GM19043 (cell line): ENCODE measurements around the gene NF2.
"Not testable (repeated sequence)": the region's sequence is repeated elsewhere in the genome, so short reads cannot be mapped to it uniquely, and the experiment has no call there.

Experiments
- ATAC-seq: cut with Tn5 transposase; IDR thresholded peaks from one replicate; pipeline ENCODE4 v1.9.1; 2021; ENCODE audit warnings: low read depth; ENCODE audit not compliant: unreplicated experiment

Gene NF2

DNA sequence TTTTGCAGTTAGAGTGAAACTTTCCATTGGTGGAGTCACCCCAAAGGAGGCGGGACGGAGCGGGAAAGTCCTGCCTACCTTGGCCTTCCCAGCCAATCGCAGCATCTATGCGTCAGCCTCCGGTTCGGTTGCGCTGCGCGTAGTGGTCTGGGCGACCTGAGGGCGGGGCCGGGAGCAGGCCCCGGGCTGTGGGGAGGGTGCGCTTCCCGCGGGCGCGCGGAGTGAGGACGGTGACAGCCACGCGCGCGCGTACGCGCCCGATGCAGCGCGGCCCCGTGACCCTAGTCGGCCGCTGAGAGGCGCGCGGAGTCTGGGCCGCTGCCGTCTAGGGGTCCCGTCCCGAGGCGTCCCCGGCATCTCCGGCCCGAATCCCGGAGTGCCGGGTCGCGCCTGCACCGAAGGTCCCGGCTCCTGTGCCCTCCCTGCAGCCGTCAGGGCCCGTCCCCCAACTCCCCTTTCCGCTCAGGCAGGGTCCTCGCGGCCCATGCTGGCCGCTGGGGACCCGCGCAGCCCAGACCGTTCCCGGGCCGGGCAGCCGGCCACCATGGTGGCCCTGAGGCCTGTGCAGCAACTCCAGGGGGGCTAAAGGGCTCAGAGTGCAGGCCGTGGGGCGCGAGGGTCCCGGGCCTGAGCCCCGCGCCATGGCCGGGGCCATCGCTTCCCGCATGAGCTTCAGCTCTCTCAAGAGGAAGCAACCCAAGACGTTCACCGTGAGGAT is at the start of gene NF2:
TSS of gene NF2 (plus strand) at position 276 of the 718 bp plus-strand sequence. CDS start at position 642, 366 bp downstream.
- peak; percentile 94 for ATAC-seq

DNA sequence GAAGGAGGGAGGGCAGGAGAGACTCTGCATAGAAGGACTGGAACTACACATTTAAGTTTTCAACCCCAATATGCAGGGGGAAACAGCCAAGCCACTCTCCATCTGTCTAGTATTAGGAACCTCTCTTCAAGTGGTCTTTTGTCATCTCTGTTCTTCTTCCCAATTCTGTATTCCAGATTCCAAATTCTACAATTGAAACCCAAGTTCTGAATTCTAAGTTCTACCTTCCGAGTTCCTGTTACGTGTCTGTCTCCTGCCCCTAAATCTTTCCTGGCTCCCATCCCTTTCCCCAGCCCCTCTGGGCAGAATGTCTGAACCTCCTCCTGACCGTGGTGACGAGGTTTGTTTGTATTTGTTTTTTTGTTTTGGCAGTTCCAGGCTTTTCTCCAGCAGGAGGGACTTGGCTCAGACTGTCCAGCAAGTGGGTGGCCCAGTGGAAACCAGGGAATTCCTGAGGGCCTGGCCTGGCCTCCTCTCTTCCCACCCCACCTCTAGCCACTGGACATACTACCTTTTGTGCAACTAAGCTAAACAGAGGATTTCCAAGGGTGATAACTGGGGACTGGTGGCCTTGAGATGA is 48.3 kb upstream of the NF2 start:
- no peak for ATAC-seq

GRCh38 chr22:29559030-29559429 is 44.4 kb upstream of the NF2 start:
- ATAC-seq: no peak

GRCh38 chr22:29559853-29560252 is 43.6 kb upstream of the NF2 start:
- no peak for ATAC-seq

- ATAC-seq: no peak
Measured at GRCh38 chr22:29563652-29564460, 39.6 kb upstream of the NF2 start.

DNA sequence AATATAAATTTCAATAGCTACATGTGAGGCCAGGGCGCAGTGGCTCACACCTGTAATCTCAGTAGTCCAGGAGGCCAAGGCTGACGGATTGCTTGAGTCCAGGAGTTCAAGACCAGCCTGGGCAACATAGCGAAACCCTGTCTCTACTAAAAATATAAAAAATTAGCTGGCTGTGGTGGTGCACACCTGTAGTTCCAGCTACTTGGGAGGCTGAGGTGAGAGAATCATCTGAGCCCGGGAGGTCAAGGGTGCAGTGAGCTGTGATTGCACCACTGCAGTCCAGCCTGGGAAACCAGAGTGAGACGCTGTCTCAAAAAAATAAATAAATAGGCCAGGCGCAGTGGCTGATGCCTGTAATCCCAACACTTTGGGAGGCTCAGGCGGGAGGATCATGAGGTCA is 36.9 kb upstream of the NF2 start:
- ATAC-seq: not testable (repeated sequence)

DNA sequence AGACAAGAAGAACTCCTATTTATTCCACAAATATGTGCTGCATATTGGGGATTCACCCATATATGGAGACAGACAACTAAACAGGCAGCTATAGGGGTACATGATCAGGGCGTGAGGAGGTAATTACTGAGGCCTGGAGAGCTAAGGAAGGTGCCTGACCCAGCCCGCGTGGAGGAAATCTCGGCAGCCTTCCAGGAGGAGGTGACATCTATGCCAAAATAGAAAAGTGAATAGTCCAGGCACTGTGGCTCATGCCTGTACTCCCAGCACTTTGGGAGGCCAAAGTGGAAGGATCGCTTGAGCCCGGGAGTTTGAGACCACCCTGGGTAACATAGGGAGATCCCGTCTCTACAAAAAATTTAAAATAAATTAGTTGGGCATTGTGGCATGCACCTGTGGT is 36.1 kb upstream of the NF2 start:
- ATAC-seq: no peak

DNA sequence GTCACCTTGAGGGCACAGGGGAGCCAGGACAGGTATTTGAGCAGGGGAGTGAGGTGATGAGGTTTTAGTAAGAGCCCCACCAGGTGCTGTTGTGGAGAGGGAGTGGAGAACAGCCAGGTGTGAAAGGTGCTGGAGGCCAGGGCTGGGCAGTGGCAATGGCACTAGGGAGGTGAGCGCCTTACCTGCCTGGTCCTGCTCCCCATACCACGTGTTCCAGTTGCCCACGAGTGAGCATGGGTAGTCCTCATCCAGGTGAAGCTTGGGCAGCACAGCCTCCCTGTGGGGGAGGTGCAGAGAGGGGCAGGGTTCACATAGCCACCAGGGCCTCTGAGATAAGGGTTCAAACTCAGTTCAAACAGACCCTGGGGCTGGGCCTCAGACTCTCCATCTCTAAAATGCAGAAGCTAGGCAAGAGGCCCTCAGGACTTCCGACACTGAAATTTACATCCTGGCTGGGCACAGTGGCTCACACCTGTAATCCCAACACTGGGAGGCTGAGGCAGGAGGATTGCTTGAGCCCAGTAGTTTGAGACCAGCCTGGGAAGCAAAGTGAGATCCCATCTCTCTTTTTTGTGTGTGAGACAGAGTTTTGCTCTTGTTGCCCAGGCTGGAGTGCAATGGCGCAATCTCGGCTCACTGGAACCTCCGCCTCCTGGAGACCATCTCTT is 34.3 kb upstream of the NF2 start:
- ATAC-seq: no peak

DNA sequence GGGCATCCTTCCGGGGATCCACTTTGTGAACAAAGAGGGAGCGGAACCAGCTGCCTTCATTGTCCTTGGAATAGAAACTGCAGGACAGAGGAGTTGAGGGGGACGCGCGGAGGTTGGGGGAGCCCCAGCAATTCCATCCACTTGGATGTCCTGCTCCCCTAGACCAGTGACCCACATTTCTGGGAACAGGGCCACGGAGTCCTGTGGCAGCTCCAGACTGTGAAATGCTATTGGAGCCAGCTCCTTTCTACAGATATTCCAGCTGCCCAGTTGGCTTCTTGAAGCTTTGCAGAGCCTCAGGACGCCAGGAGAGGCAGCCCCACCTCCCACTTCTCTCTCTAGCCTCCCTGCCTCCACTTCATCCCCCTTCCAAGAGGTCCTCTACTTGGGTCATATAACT is 33.0 kb upstream of the NF2 start:
- no peak for ATAC-seq

GRCh38 chr22:29570912-29571549 is 32.4 kb upstream of the NF2 start:
- no peak for ATAC-seq

DNA sequence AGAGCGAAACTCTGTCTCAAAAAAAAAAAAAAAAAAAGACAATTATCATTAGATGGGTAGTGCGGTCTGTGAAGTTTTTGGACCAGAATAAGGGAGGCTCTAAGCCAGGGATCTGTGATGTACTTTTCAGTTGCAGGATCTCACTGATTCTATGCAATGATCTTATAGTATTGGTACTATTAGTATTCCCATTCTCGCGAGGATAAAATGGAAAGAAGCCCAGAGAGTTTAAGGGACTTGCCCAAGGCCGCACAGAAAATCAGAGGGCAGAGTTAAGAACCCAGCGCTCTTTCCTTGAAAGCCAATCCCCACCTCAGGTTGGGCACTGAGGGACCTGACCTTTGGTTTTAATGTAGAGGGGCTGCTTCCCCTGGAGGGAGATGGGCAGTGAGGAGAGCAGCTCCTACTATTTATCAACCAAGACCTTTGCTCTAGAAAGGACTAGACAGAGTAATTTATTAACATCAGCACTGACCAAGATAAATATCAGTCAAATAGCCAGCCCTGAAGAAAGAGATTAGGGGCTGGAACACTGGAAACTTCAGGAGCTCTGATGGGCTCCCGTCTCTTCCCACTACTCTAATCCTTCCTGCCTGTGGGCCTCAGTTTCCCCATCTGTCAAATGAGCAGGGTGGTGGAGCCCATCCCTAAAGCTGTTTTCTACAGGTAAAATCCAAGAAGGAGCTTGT is 28.5 kb upstream of the NF2 start:
- no peak for ATAC-seq

GRCh38 chr22:29578462-29579200 is 24.8 kb upstream of the NF2 start:
- ATAC-seq: no peak

- no peak for ATAC-seq
Measured at GRCh38 chr22:29580200-29580810, 23.1 kb upstream of the NF2 start.

DNA sequence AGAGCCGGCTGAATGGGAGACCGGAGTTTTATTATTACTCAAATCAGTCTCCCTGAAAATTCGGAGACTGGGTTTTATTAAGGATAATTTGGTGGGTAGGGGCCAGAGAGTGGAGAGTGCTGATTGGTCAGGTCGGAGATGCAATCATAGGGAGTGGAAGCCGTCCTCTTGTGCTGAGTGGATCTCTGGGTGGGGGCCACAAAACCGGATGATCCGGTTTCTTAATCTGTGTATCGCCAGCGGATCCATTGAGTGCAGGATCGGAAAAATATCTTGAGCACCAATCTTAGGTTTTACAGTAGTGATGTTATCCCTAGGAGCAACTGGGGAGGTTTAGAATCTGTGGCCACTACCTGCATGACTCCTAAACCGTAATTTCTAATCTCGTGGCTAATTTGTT is 21.6 kb upstream of the NF2 start:
- ATAC-seq: no peak

- no peak for ATAC-seq
Measured at GRCh38 chr22:29584975-29585374, 18.5 kb upstream of the NF2 start.

- not testable (repeated sequence) for ATAC-seq
Measured at GRCh38 chr22:29586193-29586705, 17.2 kb upstream of the NF2 start.

DNA sequence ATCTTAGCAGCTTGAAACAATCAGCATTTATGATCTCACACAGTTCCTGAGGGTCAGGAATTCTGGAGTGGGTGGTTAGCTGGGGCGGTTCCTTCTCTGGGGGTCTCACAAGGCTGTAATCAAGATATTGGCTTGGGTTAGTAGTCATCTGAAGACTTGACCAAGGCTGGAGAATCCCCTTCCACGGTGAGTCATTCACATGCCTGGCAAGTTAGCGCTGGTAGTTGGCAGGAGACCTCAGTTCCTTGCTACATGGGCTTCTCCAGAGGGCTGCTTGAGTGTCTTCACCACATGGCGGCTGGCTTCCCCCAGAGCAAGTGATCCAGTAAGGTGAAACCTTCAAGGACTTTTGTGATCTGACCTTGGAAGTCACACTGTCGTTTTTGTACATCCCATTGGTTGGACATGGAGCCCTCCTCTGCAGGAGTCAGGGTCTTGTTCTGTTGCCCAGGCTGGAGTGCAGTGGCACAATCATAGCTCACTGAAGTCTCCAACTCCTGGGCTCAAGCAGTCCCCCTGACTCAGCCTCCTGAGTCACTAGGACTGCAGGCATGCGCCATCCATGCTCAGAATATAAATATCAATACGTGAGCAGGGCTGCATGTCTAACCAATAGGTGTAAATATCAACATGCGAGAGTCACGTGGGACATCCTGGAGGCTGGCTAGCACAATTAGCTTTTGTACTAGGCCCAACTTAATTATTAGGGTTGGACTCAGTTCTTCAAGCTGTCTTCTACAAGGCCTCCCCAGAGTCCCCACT is 15.3 kb upstream of the NF2 start:
- ATAC-seq: no peak

DNA sequence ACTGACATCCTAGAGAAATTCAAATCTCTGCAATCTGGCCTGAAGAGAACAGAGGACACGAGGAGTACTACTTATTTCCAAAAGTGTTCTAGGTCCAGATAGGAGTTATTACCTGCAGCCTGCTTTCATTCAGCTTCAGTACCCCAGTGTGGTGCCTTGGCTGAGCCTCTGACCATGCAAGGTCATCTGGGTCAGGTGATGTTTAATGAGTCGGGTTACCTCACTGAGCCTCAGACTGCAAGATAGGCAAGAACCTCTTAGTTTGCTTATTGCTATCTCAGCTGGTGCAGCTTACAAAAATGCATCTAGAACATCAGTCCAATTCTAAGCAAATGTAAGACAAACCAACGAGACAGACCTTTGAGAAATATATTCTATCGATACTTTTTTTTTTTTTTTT is 9.5 kb upstream of the NF2 start:
- ATAC-seq: no peak
